ENCODE data around the gene TPP2.

Gene TPP2

GRCh38 chr13:102596147-102597028, at the start of gene TPP2:
TSS of gene TPP2 (plus strand) at chr13:102596986. CDS start at chr13:102597039, 53 bp downstream.
- peak; percentile 85 for DNase-seq (ENCODE audit: low read depth)

DNA sequence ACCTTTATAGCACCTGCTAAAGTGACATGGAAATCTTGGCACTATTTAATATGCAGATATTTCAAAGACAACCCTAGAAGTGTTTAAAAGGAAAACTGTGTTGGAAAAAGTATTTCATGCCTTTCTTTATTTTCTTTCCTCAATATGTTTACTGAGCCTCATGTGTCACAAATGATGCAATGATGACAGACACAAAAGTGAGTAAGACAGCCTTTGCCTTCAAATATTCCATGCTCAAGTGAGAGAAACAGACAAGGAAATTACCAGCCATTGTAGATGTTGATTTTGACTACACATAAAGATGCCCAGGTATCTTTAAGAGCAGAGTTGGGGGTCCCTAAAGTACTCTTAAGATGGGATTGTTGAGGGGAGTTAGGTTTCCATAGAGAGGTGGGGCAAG, 48.0 kb upstream of the TPP2 start:
- no peak for DNase-seq (ENCODE audit: low read depth)

GRCh38 chr13:102550507-102550906, 46.3 kb upstream of the TPP2 start:
- no peak for DNase-seq (ENCODE audit: low read depth)

DNA sequence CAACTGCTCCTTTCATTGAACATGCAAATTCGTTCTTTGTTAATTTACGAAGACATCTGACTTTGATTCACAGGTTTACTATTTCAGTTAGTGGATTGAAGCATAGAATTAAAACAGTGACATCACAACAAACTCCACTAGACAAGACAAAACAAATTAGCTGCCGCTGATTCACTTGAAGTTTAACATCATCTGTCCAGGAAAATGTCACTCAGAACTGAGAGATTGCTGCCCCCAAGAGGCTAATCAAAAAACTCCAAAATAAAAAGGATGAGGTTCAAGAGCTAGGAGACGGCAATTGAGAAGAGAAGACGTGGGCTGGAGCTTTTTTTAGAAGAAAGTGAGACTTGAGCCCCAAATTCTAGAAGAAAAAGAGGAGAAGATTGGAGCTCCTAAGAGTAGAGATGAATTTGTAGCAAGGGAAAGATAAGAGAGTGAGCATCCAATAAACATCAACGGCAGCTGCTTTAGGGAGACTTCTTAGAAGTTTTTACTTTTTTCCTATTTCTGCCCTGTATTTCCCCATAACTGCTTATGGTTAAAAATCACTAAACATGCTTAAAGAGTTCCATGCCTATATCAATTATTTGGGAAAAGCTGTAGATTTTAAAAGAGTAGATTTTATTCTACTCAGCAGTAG, 40.8 kb upstream of the TPP2 start:
- peak; percentile 6 for DNase-seq (ENCODE audit: low read depth)

- DNase-seq (ENCODE audit: low read depth): no peak
These were observed 40.0 kb upstream of the TPP2 start for GRCh38 chr13:102556806-102557205.

DNA sequence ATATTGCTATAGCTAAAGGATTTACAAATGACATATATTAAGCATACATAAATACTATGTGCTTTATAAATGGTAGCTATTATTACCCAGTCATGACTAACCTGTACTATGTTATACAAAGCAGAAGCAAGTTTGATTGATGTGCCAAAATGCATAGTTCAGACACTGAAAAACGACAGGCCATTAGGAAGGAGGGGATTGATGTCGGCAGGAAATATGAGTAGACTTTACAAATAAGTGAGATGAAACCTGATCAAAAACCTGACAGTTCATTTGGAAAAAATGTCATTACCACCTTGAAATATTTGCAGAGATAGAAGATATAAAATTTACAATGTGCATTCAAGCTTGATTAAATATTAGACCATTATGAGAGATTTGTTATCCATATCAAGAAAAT, 38.8 kb upstream of the TPP2 start:
- DNase-seq (ENCODE audit: low read depth): no peak

DNA sequence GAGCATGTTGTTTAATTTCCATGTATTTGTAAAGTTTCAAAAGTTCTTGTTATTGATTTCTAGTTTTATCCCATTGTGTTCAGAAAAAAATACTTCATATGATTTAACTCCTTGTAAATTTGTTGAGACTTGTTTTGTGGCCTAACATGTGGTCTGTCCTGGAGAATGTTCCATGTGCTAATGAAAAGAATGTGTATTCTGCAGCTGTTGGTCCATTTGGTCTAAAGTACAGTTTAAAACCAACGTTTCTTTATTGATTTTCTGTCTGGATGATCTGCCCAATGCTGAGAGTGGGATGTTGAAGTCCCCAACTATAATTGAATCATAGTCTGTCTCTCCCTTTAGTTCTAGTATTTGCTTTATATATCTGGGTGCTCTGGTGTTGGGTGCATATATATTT, 34.9 kb upstream of the TPP2 start:
- DNase-seq (ENCODE audit: low read depth): no peak

DNA sequence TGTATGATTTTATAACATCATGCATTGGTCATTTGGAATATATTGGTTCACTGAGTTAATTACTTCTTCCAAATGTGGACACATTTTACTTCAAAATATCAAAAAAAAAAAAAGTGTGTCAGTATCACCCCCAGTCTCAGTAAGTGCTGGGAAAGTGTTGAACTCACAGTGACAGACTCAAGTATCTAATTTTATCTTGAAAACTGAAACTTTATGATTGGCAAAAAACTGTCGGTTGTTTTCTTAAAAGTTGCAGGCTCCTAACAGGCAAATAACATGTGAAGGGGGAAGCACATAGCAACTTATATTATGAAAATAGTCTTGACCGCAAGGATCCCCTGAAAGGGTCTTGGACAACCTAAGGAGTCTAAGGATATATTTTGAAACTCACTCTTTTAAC, 33.5 kb upstream of the TPP2 start:
- no peak for DNase-seq (ENCODE audit: low read depth)

- DNase-seq (ENCODE audit: low read depth): no peak
These were observed 32.2 kb upstream of the TPP2 start for GRCh38 chr13:102564564-102564963.

DNA sequence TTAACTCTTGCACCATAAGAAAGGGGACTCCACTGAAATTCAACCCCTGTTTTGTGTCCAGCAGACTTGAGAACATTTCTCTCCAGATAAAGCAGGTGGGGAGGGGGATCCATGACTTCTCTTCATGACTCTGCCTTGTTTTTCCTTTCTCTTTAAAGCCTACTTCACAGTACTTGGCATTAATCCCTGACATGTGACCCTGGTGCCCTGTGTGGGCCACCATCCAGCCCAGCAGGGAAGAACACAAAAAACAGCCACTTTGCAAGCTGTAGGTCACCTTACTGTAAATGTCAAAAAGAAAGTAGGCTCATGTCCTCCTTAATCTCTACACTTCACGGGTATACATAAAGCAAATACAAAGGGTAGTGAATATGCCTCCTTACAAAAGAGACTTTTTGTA, 30.3 kb upstream of the TPP2 start:
- DNase-seq (ENCODE audit: low read depth): no peak

- no peak for DNase-seq (ENCODE audit: low read depth)
These were observed 28.9 kb upstream of the TPP2 start for GRCh38 chr13:102567857-102568256.

DNA sequence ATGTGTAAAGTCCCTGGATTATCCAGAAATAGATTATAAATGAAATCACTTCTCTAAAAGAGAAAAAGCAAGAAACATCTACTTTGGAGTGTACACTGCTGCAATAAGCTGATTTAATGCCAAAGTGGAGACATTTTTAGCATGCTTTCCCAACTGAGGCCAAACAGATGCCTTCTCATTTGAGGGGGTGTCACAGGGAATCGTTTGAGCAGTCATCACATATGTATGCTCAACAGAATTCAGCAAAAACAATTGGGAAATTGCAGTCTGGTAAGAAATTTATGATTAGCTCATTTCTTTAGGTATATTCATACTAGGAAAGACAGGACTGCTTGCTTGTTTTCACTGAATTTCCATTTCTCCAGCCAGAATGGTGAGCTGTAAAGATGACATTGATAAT, 27.3 kb upstream of the TPP2 start:
- DNase-seq (ENCODE audit: low read depth): peak; percentile 50

- DNase-seq (ENCODE audit: low read depth): no peak
These were observed 25.7 kb upstream of the TPP2 start for GRCh38 chr13:102571075-102571474.

GRCh38 chr13:102572323-102572722, 24.5 kb upstream of the TPP2 start:
- no peak for DNase-seq (ENCODE audit: low read depth)

DNA sequence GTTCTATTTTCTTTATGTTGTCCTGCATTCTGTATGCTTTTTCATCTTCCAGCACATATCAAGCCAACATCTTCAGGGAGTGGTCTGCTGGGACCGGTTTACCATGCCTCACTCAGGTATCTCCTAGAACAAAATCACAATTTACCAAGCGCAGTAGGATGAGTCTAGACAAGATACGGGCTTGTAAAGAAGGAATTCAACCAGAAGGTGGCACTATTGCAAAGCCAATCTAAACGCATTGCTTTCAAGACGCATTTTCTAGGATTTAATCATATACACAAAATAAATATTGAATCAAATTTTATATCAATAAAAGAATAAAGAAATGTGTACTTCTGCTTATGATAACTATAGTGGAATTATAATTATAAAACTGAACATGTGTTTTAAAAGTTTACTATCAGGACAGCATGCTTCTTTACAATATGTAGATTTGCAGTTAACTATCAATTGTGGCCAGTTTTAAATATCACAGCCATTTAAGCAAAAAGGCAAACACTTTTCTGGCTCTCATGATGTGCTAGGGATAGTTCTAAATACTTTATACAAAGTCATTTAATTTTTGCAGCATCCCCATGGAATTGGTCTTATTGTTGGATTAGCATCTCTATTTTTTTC, 16.1 kb upstream of the TPP2 start:
- no peak for DNase-seq (ENCODE audit: low read depth)

- no peak for DNase-seq (ENCODE audit: low read depth)
These were observed 14.5 kb upstream of the TPP2 start for GRCh38 chr13:102582256-102582655.

GRCh38 chr13:102584434-102584833, 12.4 kb upstream of the TPP2 start:
- DNase-seq (ENCODE audit: low read depth): no peak

DNA sequence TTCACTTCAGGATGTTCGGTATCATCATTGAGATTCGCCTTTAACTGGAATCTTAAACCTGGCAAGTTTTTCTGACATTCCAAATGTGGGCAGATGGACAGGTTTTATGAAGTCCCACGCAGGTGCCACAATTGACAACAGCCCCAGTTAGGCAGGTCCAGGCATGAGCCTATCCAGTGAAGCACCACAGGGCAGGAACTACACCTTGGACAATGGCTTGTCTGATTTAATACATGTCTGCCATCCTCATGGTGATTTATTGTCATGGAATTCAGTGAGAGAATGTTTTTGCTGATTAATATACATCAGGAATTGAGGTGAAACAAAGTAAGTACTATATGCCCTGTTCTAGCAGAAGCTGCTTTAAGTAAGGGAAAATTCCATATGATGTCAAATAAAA, 10.2 kb upstream of the TPP2 start:
- DNase-seq (ENCODE audit: low read depth): no peak

DNA sequence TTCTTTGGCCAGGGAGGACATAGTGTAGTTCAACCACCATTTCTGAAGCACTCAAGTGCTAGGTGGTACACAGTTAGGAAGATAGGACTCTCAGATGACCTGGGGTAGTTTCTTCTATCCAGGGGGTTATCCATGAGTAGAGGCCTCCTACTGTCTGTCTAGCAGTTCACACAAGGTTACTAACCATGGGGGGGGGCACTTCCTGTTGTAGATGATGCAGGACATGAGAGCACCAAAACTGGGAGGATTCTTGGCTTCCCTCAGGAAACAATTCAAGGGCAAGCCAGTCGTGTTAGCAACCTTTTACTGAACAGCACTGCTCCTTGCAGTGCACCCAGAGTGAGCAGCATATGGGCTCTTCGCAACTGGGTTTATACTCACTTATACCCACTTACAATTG, 8.9 kb upstream of the TPP2 start:
- DNase-seq (ENCODE audit: low read depth): no peak

DNA sequence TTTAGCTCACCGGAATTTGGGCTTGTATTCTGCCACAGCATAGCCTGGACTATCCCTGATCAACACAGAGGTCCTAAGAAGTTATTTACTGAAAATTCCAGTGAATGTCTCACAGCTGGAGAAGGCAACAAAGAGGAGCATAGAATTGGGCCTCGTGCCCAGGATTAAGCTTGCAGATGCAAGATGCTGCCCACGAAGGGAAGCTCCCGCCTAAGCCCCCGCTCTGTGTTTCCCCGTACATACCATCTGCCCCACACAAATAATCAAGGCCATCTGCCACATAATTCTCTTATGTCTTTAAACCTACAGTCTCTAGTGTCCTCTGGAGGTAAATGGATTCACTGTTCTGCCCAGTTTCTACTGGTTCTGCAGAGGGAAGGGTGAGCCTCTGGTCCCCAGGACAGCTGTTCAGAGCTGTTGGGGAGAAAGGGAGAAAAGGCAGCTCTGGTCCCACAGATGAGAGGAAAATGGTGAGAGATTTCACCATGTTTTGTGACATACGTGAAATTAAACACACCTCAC, 7.4 kb upstream of the TPP2 start:
- DNase-seq (ENCODE audit: low read depth): no peak

GRCh38 chr13:102591988-102592781, 4.6 kb upstream of the TPP2 start:
- DNase-seq (ENCODE audit: low read depth): no peak

GRCh38 chr13:102593466-102593865, 3.3 kb upstream of the TPP2 start:
- no peak for DNase-seq (ENCODE audit: low read depth)
